ENCODE data around the gene GTPBP6.

The GTPBP6 gene

DNA sequence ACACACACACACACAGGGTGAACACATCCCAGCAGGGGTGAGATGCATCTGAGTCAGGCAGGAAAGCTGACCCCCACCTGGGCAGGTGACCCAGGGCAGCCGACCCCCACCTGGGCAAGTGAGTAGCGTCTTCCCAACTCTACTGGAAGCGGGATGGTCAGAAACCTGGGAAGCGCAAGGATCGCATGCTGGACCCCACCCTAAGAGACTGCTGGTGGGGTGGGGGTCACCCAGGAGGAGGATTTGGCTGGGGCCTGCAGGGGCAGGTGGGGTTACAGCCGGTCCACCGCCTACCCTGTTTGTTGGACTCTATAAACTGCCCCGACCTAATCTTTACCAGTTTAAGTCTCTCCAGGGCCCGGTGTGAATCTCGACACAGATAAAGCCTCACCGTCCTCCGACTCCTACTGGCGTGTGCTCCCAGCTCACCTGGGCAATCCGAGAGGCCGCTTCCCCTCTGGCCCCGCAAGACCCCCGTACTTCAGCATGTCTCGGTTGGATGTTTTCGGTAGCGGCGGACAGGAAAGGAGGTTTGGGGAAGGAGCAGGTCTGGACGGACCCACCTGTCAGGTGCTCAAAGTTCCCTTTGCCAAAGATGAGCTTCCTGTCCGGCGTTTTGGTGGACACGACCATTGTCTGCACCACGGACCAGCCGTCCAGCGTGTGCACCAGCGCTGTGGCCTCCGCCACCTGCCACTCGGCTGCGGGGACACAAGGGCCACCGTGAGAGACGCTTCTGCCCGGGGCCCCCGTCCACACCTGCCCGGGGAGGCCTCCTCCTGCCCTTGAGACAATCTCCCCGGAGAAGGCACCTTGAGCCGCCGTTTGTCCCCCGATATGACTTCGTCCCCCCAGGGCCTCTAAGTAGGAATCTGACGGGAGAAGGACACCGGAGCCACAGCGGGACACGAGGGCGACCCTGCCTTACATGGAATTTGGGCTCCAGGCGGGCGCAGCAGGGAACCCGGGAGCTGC is 2.0 kb downstream of the GTPBP6 start:
- Histone ChIP-seq H3K27me3 (ENCODE audit: insufficient read depth, low read depth, severe bottlenecking) (no peaks in the 10 kb centered on the region), H3K27ac (no peak overlapping the region), H3K9me3 (ENCODE audit: severe bottlenecking) (no peaks in the 10 kb centered on the region), H3K4me3 (ENCODE audit: low read depth, low read length) (no peak overlapping the region), H3K36me3 (peaks cover 38% of the 10 kb centered on the region)
- no peak for DNase-seq
- TF ChIP-seq, protein P1, sequence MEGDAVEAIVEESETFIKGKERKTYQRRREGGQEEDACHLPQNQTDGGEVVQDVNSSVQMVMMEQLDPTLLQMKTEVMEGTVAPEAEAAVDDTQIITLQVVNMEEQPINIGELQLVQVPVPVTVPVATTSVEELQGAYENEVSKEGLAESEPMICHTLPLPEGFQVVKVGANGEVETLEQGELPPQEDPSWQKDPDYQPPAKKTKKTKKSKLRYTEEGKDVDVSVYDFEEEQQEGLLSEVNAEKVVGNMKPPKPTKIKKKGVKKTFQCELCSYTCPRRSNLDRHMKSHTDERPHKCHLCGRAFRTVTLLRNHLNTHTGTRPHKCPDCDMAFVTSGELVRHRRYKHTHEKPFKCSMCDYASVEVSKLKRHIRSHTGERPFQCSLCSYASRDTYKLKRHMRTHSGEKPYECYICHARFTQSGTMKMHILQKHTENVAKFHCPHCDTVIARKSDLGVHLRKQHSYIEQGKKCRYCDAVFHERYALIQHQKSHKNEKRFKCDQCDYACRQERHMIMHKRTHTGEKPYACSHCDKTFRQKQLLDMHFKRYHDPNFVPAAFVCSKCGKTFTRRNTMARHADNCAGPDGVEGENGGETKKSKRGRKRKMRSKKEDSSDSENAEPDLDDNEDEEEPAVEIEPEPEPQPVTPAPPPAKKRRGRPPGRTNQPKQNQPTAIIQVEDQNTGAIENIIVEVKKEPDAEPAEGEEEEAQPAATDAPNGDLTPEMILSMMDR (IDR thresholded peaks at IDR 0.05; ENCODE audit: low read depth, low read length) = no peak

DNA sequence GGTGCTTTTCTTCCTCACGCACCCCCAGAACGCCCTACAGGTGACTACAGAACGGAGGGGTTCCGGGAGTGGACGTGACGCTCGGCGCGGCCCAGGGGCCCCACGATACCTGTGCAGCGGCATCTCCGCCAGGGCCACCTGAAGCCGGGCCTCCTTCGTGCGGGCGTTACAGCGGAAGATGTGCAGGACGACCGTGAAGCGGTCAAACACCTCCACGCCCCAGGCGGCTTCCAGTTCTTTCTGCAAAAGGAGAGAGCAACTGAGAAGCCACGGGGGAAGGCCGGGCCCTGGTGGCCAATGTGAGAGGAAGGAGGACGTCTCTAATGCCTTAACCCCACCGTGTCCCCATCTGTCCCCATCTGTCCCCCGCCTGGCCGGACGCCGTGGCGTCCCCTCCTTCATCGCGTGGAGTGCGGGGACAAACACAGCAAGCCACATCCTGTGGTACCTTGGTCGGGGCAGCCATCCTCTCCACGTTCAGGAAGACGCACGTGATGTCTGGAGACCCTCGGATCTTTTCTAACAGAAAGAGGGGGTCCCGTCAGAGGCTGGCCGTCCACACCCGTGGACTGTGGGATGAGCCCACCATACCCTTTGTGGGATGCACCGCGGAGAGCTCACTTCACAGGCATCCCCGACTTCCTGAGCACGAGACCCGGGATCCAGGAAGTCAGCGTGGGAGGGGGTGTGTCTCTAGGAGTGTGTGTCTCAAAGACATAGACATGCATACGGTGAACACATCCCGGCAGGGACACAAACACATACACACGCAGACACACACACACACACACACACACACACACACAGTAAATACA is 3.6 kb downstream of the GTPBP6 start:
- Histone ChIP-seq H3K4me3 (ENCODE audit: low read depth, low read length) (no peak overlapping the region), H3K27me3 (ENCODE audit: insufficient read depth, low read depth, severe bottlenecking) (no peaks in the 10 kb centered on the region), H3K27ac (no peak overlapping the region), H3K36me3 (peaks cover 47% of the 10 kb centered on the region), H3K9me3 (ENCODE audit: severe bottlenecking) (no peaks in the 10 kb centered on the region)
- TF ChIP-seq, protein P1 (IDR thresholded peaks at IDR 0.05; ENCODE audit: low read depth, low read length) = no peak
- no peak for DNase-seq

DNA sequence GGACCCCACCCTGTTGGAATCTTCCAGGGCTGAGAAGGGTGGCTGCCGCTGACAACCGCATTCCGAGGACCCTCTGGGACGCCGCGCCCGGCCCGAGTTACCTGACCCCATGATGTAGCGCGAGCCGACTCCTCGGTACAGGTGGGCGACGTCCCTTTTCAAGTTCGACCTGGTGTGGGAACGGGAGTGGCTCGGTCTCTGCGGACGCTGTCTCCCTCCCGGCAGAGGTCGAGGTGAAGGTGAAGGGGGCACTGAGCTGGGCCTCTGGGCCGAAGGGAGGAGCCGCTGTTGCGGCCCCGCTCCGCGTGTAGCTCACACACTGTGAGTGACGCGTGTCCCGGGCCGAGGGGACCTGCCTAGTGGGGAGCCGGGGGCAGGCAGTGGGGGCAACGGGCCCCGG is 4.5 kb downstream of the GTPBP6 start:
- no peak overlapping the region for H3K4me3 ChIP-seq (ENCODE audit: low read depth, low read length)
- H3K9me3 ChIP-seq (ENCODE audit: severe bottlenecking) = no peaks in the 10 kb centered on the region
- H3K36me3 ChIP-seq = peaks cover 50% of the 10 kb centered on the region
- no peak overlapping the region for H3K27ac ChIP-seq
- no peak for DNase-seq
- TF ChIP-seq, protein P1 (IDR thresholded peaks at IDR 0.05; ENCODE audit: low read depth, low read length) = no peak
- H3K27me3 ChIP-seq (ENCODE audit: insufficient read depth, low read depth, severe bottlenecking) = no peaks in the 10 kb centered on the region

DNA sequence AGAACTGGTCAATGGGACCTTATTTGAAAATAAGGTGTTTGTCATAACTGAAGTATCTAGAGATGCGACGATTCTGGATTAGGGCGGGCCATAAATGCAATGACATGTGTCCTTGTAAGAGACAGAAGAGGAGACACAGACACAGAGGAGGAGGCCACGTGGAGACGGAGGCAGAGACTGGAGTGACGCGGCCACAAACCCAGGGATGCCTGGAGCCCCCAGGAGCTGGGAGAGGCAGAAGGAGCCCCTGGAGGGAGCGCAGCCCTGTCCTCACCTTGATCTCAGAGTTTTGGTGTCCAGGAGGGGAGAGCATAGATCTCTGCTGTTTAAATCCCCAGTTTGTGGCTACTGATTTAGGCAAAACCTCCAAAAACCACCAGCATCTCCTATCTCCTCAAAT is 5.0 kb downstream of the GTPBP6 start:
- no peak for DNase-seq
- Histone ChIP-seq H3K27me3 (ENCODE audit: insufficient read depth, low read depth, severe bottlenecking) (no peaks in the 10 kb centered on the region), H3K4me3 (ENCODE audit: low read depth, low read length) (no peak overlapping the region), H3K9me3 (ENCODE audit: severe bottlenecking) (no peaks in the 10 kb centered on the region), H3K36me3 (peaks cover 53% of the 10 kb centered on the region), H3K27ac (no peak overlapping the region)
- TF ChIP-seq, protein P1 (IDR thresholded peaks at IDR 0.05; ENCODE audit: low read depth, low read length) = no peak

DNA sequence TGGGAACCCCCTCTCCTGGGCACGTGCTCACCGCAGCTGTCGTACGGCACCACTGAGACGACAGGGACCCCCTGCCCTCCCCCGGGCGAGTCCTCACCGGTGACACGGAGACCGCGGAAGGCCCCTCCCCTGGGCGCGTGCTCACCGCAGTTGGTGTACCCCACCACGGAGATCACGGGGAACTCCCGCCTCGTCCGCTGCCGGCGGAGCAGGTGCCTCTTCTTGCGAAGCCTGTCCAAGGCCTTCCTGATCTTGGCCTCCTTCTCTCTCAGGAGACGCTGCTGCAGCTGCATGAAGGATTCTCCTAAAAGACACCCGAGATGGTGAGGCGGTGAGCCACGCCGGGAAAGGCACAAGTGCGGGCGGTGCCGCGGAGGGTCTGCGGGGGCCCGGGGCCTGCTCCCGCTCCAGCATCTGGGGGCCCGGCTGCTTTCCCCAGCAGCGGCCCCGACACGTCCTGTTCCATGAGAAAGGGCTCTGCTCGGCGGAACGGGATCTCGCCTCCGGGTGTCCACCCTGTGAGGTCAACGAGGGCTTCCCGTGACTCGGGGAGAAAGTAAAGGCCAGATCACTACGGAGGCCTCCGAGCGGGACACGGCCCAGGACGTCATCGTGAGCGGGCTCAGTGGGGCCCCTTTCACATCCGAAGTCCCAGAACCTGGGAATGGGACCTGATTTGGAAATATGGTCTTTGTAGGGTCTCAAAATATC is 5.8 kb downstream of the GTPBP6 start:
- H3K36me3 ChIP-seq = peaks cover 59% of the 10 kb centered on the region
- no peak overlapping the region for H3K4me3 ChIP-seq (ENCODE audit: low read depth, low read length)
- no peak overlapping the region for H3K27ac ChIP-seq
- no peaks in the 10 kb centered on the region for H3K9me3 ChIP-seq (ENCODE audit: severe bottlenecking)
- DNase-seq = no peak
- TF ChIP-seq, protein P1 (IDR thresholded peaks at IDR 0.05; ENCODE audit: low read depth, low read length) = no peak
- no peaks in the 10 kb centered on the region for H3K27me3 ChIP-seq (ENCODE audit: insufficient read depth, low read depth, severe bottlenecking)

Measured in WERI-Rb-1 (cell line).